Skeletal muscle cell (primary cell): ENCODE measurements around the gene FOXD2.

Experiments used
- DNase-seq: peaks from one replicate; pipeline ENCODE4 v3.0.0-alpha.2; 2010; ENCODE audit warnings: low read depth
- H3K4me3 ChIP-seq: 2 replicates; pipeline ENCODE4 v1.5.1; 2011; ENCODE audit warnings: low read depth, mild to moderate bottlenecking, control low read depth, low read length, moderate library complexity

Gene FOXD2

DNA sequence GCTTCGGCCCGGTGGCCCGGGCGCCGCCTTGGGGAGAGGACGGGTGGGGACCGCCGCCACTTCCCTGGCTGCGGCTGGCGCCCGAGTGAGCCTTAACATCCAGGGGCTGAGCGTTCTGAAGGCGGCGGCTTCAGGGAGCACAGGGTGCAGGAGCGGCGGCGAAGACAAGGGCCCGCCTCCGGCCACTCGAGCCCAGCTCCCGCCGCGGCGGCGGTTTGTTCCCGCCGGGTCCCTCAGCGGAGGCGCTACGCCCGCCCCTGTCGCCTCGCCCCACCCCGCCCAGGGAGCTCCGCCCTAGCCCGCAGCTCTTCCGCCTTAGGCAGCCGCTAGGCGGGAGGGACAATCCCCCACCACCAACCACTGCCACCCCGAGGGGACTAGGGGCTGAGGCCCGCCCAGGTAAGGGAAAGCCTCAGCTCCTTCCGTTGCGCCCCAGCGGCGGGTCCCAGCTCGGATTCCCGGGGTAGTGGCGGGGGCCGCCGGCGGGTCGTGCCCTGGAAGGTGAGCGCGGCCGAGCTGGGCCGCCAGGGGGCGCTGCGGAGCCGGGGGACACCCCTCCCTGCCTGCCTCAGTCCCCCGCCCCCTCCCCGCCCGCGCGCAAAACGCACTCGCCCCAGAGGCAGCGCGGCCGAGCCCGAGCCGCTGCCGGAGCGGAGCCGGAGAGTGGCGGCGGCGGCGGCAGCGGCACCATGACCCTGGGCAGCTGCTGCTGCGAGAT is at the start of gene FOXD2:
Gene FOXD2, plus strand, starts transcription at position 598 of the 718 bp plus-strand sequence. Its CDS starts 92 bp downstream, at position 690.
- DNase-seq: no peak
- H3K4me3 ChIP-seq: peak within 1 kb of the TSS; percentile 68

DNA sequence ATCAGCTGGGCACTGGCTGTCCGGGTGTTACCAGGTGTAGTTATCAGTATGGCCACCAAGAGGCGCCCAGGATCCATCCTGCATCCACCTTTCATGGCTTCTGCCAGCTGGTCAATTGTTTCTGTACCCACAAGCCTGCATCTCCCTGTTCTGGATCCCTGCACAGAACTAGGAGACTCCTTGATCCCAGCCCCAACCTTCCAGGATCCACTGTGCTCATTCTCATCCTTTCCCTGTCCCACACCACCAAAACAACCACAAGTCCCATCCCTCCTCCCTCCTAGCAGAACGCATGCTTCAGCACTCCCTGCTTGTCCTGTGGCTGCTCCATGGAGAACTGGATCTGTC is 49.0 kb upstream of the FOXD2 start:
- DNase-seq: no peak
- no peak overlapping the region for H3K4me3 ChIP-seq

DNA sequence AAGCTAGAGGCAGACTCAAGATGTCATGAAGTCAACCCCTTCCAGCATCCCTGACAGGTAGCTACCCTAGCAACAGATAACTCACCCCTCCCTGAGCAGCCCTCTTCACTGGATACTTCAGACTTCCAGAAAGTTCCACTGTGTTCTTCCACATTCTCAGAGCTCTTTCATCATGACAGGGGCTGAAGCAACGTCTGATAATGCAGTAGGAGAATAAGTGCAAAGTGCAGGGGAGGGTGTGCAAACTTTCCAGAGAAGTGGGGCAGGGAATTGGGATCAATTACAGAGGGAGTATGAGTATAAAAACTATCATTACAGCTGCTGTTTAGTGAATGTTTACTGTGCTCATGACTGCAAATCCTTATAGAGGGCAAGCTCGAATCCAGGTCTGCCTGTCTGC is 48.1 kb upstream of the FOXD2 start:
- DNase-seq: no peak
- H3K4me3 ChIP-seq: no peak overlapping the region

GRCh38 chr1:47390843-47391242 is 47.0 kb upstream of the FOXD2 start:
- no peak for DNase-seq
- H3K4me3 ChIP-seq: no peak overlapping the region

DNA sequence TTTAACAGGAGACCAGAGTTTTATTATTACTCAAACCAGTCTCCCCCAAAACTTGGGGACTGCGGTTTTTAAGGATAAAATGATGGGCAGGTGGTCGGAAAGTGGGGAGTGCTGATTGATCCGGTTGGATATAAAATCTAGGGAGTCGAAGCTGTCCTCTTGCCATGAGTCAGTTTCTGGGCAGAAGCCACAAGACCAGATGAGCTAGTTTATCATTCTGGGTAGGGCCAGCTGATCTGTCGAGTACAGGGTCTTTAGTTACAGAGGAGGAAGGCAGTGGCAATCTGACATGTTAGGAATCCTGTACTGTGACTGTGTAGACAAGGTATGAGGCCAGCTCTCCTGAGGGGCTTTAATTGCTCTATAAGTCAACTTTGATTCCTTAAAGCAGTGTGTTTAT is 44.7 kb upstream of the FOXD2 start:
- no peak overlapping the region for H3K4me3 ChIP-seq
- no peak for DNase-seq

GRCh38 chr1:47395433-47395832 is 42.4 kb upstream of the FOXD2 start:
- H3K4me3 ChIP-seq: no peak overlapping the region
- DNase-seq: no peak

GRCh38 chr1:47396671-47397196 is 41.1 kb upstream of the FOXD2 start:
- DNase-seq: no peak
- no peak overlapping the region for H3K4me3 ChIP-seq

- no peak overlapping the region for H3K4me3 ChIP-seq
- DNase-seq: no peak
Observed at GRCh38 chr1:47399138-47399845, 38.6 kb upstream of the FOXD2 start.

- H3K4me3 ChIP-seq: no peak overlapping the region
- DNase-seq: no peak
Observed at GRCh38 chr1:47399846-47400155, 38.0 kb upstream of the FOXD2 start.

DNA sequence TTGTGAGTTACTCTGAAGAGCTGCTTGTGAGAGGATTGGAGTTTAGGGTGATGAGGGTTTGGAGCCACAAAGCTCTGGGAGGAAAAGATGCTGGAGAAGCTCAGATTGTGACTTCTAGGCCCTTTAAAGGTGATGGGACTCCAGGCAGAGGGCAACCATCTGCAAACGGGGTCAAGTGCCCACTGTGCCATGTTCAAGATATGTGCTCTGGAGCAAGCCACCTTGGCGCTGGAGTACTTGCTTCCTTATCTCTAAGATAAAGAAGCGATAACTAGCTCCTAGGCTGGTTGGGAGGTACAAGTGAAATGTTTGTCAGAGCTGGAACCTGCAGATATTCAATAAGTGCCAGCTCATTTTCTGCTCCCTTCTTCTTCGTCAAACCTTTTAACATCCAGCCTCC is 36.1 kb upstream of the FOXD2 start:
- no peak overlapping the region for H3K4me3 ChIP-seq
- DNase-seq: no peak

GRCh38 chr1:47402591-47402990 is 35.3 kb upstream of the FOXD2 start:
- DNase-seq: no peak
- no peak overlapping the region for H3K4me3 ChIP-seq

GRCh38 chr1:47403321-47403910 is 34.4 kb upstream of the FOXD2 start:
- no peak overlapping the region for H3K4me3 ChIP-seq

GRCh38 chr1:47405697-47406096 is 32.1 kb upstream of the FOXD2 start:
- no peak for DNase-seq
- no peak overlapping the region for H3K4me3 ChIP-seq

More at GRCh38 chr1:47403321-47403910, 34.4 kb upstream of the FOXD2 start:
- no peak for DNase-seq

DNA sequence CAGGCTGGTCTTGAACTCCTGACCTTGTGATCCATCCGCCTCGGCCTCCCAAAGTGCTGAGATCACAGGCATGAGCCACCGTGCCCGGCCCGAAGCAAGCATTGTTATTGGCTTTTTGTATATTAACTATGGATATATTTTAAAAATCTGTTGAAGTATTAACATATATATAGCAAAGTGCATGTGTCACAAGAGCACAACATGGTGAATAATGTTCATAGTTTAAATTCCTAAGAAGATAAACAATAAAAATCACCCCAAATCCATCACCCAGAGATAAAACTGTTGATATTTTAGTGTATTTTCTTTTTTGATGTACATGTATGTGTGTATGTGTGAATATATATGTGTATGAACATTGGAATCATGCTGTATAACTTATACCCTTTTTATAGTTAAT is 30.9 kb upstream of the FOXD2 start:
- no peak overlapping the region for H3K4me3 ChIP-seq
- DNase-seq: no peak

GRCh38 chr1:47407481-47407880 is 30.4 kb upstream of the FOXD2 start:
- no peak for DNase-seq
- no peak overlapping the region for H3K4me3 ChIP-seq

DNA sequence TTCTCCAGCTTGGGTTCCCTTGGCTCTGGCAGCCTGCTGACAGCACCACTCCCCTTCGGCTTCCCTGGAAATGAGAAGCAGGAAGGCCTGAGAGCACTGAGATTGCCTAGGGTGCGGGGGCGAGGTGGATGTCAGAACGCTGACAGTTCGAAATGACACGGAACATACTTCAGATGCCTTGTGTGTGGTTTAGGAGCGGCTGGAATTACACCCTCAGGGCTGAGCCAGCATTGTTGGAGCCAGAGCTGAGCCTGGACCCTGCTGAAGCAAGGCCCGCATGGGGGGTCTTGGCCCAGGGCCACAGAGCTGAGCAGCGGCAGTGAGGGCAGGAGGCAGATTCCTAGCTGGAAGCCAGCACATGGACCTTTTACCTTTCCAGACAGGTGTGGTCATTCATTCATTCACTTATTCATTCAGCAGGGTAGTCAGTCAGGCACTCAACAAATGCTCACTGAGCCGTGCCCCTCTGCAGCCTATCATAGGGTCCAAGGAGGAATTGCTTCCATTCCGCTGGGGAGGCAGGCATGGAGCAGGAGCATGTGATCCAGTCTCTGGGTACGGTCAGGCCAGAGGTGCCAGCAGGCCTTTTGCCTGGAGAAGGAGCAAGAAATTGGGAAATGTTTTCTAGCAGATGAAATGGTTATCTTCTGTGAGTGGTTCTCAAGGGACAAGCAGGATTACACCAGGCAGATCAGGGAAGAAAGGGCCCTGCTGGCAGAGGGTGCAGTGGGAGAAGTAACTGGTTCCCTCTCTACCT is 28.4 kb upstream of the FOXD2 start:
- no peak overlapping the region for H3K4me3 ChIP-seq
- peak; percentile 56 for DNase-seq

DNA sequence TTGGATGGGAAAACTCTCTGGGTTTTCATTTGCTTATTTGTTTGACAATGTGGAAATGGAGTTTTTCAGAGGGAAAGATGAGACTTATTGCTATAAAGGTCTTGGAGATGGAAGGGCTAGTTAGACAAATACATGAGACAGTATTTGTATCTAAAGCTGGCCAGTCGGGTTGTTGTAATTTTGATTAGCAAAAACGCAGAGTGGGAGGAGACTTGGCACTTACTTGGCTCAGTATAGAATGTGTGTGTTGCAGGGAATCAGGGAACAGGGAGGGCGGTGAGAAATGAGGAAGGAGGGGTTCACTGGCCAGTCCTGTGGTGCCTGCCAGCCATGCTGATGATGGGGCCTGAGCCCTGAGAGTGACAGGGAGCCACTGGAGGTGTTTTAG is 27.8 kb upstream of the FOXD2 start:
- H3K4me3 ChIP-seq: no peak overlapping the region
- no peak for DNase-seq

DNA sequence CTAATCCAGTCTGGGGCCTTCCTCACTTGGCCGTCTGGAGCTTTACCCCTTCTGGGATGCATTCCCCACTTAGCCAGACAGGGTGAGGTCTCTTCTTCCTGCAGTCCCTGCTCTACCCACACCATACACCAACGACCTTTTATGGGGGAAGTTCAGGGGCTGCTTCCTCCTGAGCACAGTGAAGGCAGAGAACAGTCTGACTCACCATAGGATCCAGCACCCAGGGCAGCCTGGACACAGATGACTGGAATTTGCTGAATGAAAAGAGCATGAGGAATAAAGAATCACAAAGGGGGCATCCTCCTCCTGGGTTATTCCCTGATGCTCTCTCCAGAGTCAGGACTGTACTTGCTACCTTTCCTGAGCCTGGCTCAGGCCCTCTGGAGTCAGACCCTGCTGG is 26.4 kb upstream of the FOXD2 start:
- no peak for DNase-seq
- H3K4me3 ChIP-seq: no peak overlapping the region

- no peak overlapping the region for H3K4me3 ChIP-seq
- no peak for DNase-seq
Observed at GRCh38 chr1:47412437-47412836, 25.4 kb upstream of the FOXD2 start.

- DNase-seq: no peak
- peak within 1 kb of the TSS; percentile 38 for H3K4me3 ChIP-seq
Observed at GRCh38 chr1:47415728-47416318, 22.0 kb upstream of the FOXD2 start, which contains the start of gene FOXE3. Gene FOXE3 (plus strand): TSS chr1:47416285. CDS start chr1:47416316, 31 bp downstream.
